Body of pancreas (tissue), 4 donors: Measurements from ENCODE around the gene OR56A4. TPM values are rescaled to one million over a fixed set of nuclear protein-coding genes. Genes with fewer than 3 reads are reported as not detected.
"Not testable (repeated sequence)": the region's sequence is repeated elsewhere in the genome, so short reads cannot be mapped to it uniquely, and the experiment has no call there.

ENCODE experiments used
- ATAC-seq: fragments of 150-250 bp; one replicate; pipeline ENCODE4 v1.9.1; 2016
- DNase-seq, 4 donors: peaks; one replicate each; pipeline ENCODE4 v3.0.0-alpha.2; 2019
- H3K27ac ChIP-seq, 4 donors: fragments of 200-600 bp; sonication (generic); 1 replicate in 3 of 4; 2 replicates in 1 of 4; pipeline versions ENCODE4 v1.5.1 to v1.6.1; 2016 to 2019; ENCODE audit warnings: mild to moderate bottlenecking in 1 of 4, mixed read lengths in 1 of 4, moderate library complexity in 1 of 4
- H3K27me3 ChIP-seq, 2 donors: fragments of 200-600 bp; sonication (generic); one replicate each; pipeline ENCODE4 v1.6.0; 2016; ENCODE audit warnings: mild to moderate bottlenecking in 1 of 2
- H3K36me3 ChIP-seq, 2 donors: fragments of 200-600 bp; sonication (generic); replicated peaks in 1 of 2; 2 replicates each; pipeline ENCODE4 v1.5.1; 2016; ENCODE audit warnings: low read depth in 2 of 2; ENCODE audit not compliant: insufficient read depth in 1 of 2
- H3K4me1 ChIP-seq: fragments of 200-600 bp; sonication (generic); one replicate; pipeline ENCODE4 v1.6.0; 2016
- H3K4me3 ChIP-seq, 2 donors: fragments of 200-600 bp; sonication (generic); 1 replicate in 1 of 2; 2 replicates in 1 of 2; pipeline ENCODE4 v1.5.1; 2016 to 2019
- H3K9me3 ChIP-seq, 3 donors: fragments of 200-600 bp; sonication (generic); 1 replicate in 2 of 3; 2 replicates in 1 of 3; pipeline ENCODE4 v1.5.1; 2016
- POLR2A ChIP-seq, 3 donors: fragments of 450-650 bp; IDR thresholded peaks; one replicate each; pipeline ENCODE4 v1.6.1; 2016; ENCODE audit warnings: antibody characterized with exemption in 3 of 3, mild to moderate bottlenecking in 2 of 3
- WGBS, 2 donors: methylation state at CpG; one replicate each; pipeline ENCODE4 v1.1.5; 2017; 5-methylcytosine and 5-hydroxymethylcytosine counted together
- intact Hi-C: fragments of 100-400 bp; cut with DNase I; formaldehyde crosslinking; loops from one replicate; pipeline ENCODE4 v1.15.1; 2023
- small RNA-seq: library from RNA; depleted of rRNA; stranded (forward); fragments of <200 nt; gene quantifications from one replicate; pipeline ENCODE3, GENCODE V24; 2016
- total RNA-seq, 2 donors: library from RNA; depleted of rRNA; stranded (reverse); fragments of >200 nt; gene quantifications; one replicate each; pipeline ENCODE4 v1.1.0, GENCODE V29; 2016
- TF ChIP-seq, protein P1 (sequence below), 7 experiments: fragments of 450-650 bp in 4 of 7; fragments of 200-600 bp in 3 of 7; sonication (generic) in 3 of 7; IDR thresholded peaks; one replicate each; pipeline ENCODE4 v1.5.1; 2016 to 2019; ENCODE audit warnings: antibody characterized with exemption in 7 of 7

Gene OR56A4
- total RNA-seq, 2 donors from 2014 or later: not detected

DNA sequence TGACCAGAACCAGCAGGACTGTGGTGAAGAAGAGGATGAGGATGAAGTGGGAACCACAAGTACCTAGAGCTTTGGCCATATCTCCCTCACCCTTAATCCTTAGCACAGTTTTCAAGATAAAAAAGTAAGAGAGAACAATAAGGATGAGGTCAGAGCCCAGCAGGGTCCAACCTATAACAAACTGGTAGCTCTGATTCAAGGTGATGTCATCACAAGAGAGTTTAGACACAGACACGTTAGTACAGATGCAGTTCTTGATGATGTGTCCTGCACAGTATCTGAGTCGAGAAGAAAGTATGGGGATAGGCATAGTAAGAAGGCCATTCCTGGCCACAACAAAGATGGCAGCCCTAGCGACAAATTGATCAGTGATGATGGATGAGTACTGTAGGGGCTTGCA lies 39.0 kb downstream of the OR56A4 start:
- H3K27me3 ChIP-seq: no peaks in the 10 kb centered on the region
- no peak for ATAC-seq
- no peaks in the 10 kb centered on the region for H3K9me3 ChIP-seq
- no peak for DNase-seq
- no peaks in the 10 kb centered on the region for H3K4me1 ChIP-seq
- TF ChIP-seq, protein P1, sequence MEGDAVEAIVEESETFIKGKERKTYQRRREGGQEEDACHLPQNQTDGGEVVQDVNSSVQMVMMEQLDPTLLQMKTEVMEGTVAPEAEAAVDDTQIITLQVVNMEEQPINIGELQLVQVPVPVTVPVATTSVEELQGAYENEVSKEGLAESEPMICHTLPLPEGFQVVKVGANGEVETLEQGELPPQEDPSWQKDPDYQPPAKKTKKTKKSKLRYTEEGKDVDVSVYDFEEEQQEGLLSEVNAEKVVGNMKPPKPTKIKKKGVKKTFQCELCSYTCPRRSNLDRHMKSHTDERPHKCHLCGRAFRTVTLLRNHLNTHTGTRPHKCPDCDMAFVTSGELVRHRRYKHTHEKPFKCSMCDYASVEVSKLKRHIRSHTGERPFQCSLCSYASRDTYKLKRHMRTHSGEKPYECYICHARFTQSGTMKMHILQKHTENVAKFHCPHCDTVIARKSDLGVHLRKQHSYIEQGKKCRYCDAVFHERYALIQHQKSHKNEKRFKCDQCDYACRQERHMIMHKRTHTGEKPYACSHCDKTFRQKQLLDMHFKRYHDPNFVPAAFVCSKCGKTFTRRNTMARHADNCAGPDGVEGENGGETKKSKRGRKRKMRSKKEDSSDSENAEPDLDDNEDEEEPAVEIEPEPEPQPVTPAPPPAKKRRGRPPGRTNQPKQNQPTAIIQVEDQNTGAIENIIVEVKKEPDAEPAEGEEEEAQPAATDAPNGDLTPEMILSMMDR (IDR thresholded peaks at IDR 0.05): no peak
- no peak for TF ChIP-seq POLR2A (IDR thresholded peaks at IDR 0.05)
- intact Hi-C loops: no loop called here
- no peaks in the 10 kb centered on the region for H3K36me3 ChIP-seq
- H3K4me3 ChIP-seq: no peak overlapping the region
- H3K27ac ChIP-seq: no peak overlapping the region
- 24 to 75% methylated on average over 3 of the region's 3 CpGs for WGBS, 2 donors

DNA sequence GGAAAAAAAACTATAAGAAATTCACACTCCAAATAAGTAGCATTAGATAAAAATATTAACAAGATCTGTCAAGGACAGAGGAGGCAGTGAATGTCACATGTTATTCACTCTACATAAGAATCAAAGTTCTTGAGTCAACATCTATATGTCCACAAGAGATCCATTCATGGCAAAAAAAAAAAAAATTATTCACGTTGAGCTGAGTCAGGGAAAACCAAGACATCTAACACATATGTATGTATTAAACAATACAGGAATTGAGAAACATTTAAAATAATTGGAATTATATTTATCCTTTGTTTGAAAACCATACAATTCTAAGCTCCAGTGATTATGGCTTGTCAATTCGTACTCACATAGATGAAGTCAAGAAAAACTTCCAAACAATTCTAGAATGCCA lies 39.8 kb downstream of the OR56A4 start:
- ATAC-seq (no peak), DNase-seq (no peak)
- H3K4me3 ChIP-seq: no peak overlapping the region
- no peaks in the 10 kb centered on the region for H3K27me3 ChIP-seq
- intact Hi-C loops: no loop called here
- no peaks in the 10 kb centered on the region for H3K4me1 ChIP-seq
- no peaks in the 10 kb centered on the region for H3K36me3 ChIP-seq
- TF ChIP-seq POLR2A (IDR thresholded peaks at IDR 0.05): no peak
- TF ChIP-seq, protein P1 (IDR thresholded peaks at IDR 0.05): no peak
- H3K27ac ChIP-seq: no peak overlapping the region
- peaks cover 0 to 4% (median 0%) of the 10 kb centered on the region in 3 donors for H3K9me3 ChIP-seq
- 46 to 50% methylated on average over 2 of the region's 2 CpGs for WGBS, 2 donors

DNA sequence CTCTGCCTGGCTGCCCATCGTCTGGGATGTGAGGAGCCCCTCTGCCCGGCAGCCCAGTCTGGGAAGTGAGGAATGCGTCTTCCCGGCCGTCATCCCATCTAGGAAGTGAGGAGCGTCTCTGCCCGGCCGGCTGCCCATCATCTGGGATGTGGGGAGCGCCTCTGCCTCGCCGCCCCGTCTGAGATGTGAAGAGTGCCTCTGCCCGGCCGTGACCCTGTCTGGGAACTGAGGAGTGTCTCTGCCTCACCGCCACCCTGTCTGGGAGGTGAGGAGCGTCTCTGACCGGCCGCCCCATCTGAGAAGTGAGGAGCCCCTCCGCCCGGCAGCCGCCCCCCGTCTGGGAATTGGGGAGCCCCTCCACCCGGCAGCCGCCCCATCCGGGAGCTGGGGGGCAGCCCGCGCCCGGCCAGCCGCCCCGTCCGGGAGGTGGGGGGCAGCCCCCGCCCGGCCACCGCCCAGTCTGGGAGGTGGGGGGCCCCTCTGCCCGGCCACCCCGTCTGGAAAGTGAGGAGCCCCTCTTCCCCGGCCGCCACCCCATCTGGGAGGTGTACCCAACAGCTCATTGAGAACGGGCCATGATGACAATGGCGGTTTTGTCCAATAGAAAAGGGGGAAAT lies 45.9 kb downstream of the OR56A4 start:
- DNase-seq, H3K4me3 ChIP-seq, intact Hi-C loops, H3K27me3 ChIP-seq, H3K36me3 ChIP-seq, H3K4me1 ChIP-seq, ATAC-seq, H3K27ac ChIP-seq: not testable (repeated sequence)
- 82 to 87% methylated on average over 22 to 24 of the region's 40 CpGs for WGBS, 2 donors
- peaks cover 0 to 11% (median 0%) of the 10 kb centered on the region in 3 donors for H3K9me3 ChIP-seq

DNA sequence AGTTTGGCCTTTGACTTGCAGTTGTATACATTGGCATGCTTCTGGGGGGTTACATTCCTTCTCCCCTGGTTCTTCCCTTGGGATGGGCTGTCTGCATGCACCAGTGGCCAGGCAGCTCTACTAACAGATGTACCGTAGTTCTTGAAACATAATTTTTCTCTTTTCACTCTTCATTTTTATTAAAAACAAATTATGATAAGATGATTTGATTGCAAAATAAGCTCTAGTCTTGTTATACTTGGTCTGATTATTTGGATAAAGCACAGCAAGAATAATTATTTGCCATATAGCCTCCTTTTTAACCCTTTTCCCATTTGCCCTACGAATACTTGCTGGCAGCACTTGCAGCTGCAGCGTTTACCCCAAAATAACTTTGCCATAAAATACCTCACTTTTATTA lies 51.2 kb downstream of the OR56A4 start:
- Histone ChIP-seq H3K27ac (no peak overlapping the region), H3K4me1 (no peaks in the 10 kb centered on the region), H3K27me3 (no peaks in the 10 kb centered on the region), H3K36me3 (no peaks in the 10 kb centered on the region), H3K9me3 (peaks cover 0 to 7% (median 0%) of the 10 kb centered on the region in 3 donors), H3K4me3 (no peak overlapping the region)
- 81 to 86% methylated on average over 3 of the region's 3 CpGs for WGBS, 2 donors
- TF ChIP-seq, protein P1 (IDR thresholded peaks at IDR 0.05): no peak
- TF ChIP-seq POLR2A (IDR thresholded peaks at IDR 0.05): no peak
- DNase-seq (no peak), ATAC-seq (no peak)
- intact Hi-C loops: no loop called here

Small RNAs within 50 kb of the gene (small RNA-seq; reads per million reads assigned to genes)
- not detected for gene RNA5SP329

Other genes starting within 250 kb of the OR56A4 start
- not detected for gene OR52N5, start 223.6 kb downstream of the OR56A4 start, total RNA-seq
- not detected for gene OR52N1, start 215.7 kb downstream of the OR56A4 start, total RNA-seq
- not detected for gene OR52N2, start 198.0 kb downstream of the OR56A4 start, total RNA-seq
- gene OR52E6, start 165.0 kb downstream of the OR56A4 start, total RNA-seq: not detected
- not detected for gene OR52E8, start 149.3 kb downstream of the OR56A4 start, total RNA-seq
- not detected for gene OR52E4, start 126.3 kb downstream of the OR56A4 start, total RNA-seq
- not detected for gene OR52E5, start 113.7 kb downstream of the OR56A4 start, total RNA-seq
- not detected for gene OR56A3, start 64.7 kb downstream of the OR56A4 start, total RNA-seq
- gene OR56A5, start 38.5 kb downstream of the OR56A4 start, total RNA-seq: not detected
- gene OR52L1, start 20.0 kb downstream of the OR56A4 start, total RNA-seq: not detected
- gene OR56A1, start 23.8 kb upstream of the OR56A4 start, total RNA-seq: not detected
- not detected for gene OR56B4, start 100.7 kb upstream of the OR56A4 start, total RNA-seq
- gene OR52B2, start 163.4 kb upstream of the OR56A4 start, total RNA-seq: not detected
- not detected for gene OR52W1, start 192.3 kb upstream of the OR56A4 start, total RNA-seq
- not detected for gene C11orf42, start 198.6 kb upstream of the OR56A4 start, total RNA-seq
- gene FHIP1B, start 227.7 kb upstream of the OR56A4 start, total RNA-seq: 10 to 100 TPM; 31.9 to 54.7 TPM
- not detected for gene CNGA4, start 232.1 kb upstream of the OR56A4 start, total RNA-seq